ENCODE measurements around the gene ZDHHC24.

The ZDHHC24 gene

GRCh38 chr11:66570850-66571180 is 25.0 kb upstream of the ZDHHC24 start:
- H3K4me3 ChIP-seq (ENCODE audit: low read depth, low read length, poor library complexity, severe bottlenecking) = no peak overlapping the region

GRCh38 chr11:66570079-66570849 is 24.4 kb upstream of the ZDHHC24 start:
- Histone ChIP-seq H4K20me1 (ENCODE audit: insufficient read depth, low read length) (no peaks in the 10 kb centered on the region), H3K4me3 (ENCODE audit: low read depth, low read length, poor library complexity, severe bottlenecking) (no peak overlapping the region), H3K9me3 (ENCODE audit: low read length) (no peaks in the 10 kb centered on the region), H3K9me2 (ENCODE audit: low read depth, low read length) (no peaks in the 10 kb centered on the region), H3K9ac (ENCODE audit: low read length) (no peak overlapping the region), H2AFZ (ENCODE audit: low read length) (no peak overlapping the region), H3K27me3 (ENCODE audit: insufficient read depth, low read length) (0 out of 2 replicates have a peak, but pooled peaks cover 11% of the 10 kb centered on the region), H3K79me2 (ENCODE audit: insufficient read depth, low read length) (no peaks in the 10 kb centered on the region), H3K36me3 (ENCODE audit: insufficient read depth, low read length) (no peaks in the 10 kb centered on the region), H3K4me2 (ENCODE audit: low read length) (no peak overlapping the region), H3K27ac (ENCODE audit: low read depth, low read length, poor library complexity, severe bottlenecking) (no peak overlapping the region), H3F3A (ENCODE audit: insufficient read depth, low read length) (no peaks in the 10 kb centered on the region), H3K4me1 (ENCODE audit: insufficient read depth, low read length, severe bottlenecking) (peaks cover 10% of the 10 kb centered on the region)
- no peak for TF ChIP-seq EZH2 (IDR thresholded peaks at IDR 0.05; ENCODE audit: borderline replicate concordance, low read length)
- TF ChIP-seq CTCF (IDR thresholded peaks at IDR 0.05; ENCODE audit: low read length) = no peak

More at GRCh38 chr11:66570850-66571180, 25.0 kb upstream of the ZDHHC24 start:
- no peaks in the 10 kb centered on the region for H4K20me1 ChIP-seq (ENCODE audit: insufficient read depth, low read length)
- no peaks in the 10 kb centered on the region for H3K79me2 ChIP-seq (ENCODE audit: insufficient read depth, low read length)
- no peaks in the 10 kb centered on the region for H3K9me2 ChIP-seq (ENCODE audit: low read depth, low read length)
- no peak overlapping the region for H3K27ac ChIP-seq (ENCODE audit: low read depth, low read length, poor library complexity, severe bottlenecking)
- H3K4me1 ChIP-seq (ENCODE audit: insufficient read depth, low read length, severe bottlenecking) = peaks cover 10% of the 10 kb centered on the region
- no peaks in the 10 kb centered on the region for H3K9me3 ChIP-seq (ENCODE audit: low read length)
- no peak overlapping the region for H3K9ac ChIP-seq (ENCODE audit: low read length)
- no peaks in the 10 kb centered on the region for H3F3A ChIP-seq (ENCODE audit: insufficient read depth, low read length)
- H3K27me3 ChIP-seq (ENCODE audit: insufficient read depth, low read length) = 0 out of 2 replicates have a peak, but pooled peaks cover 11% of the 10 kb centered on the region
- TF ChIP-seq EZH2 (IDR thresholded peaks at IDR 0.05; ENCODE audit: borderline replicate concordance, low read length) = no peak
- TF ChIP-seq CTCF (IDR thresholded peaks at IDR 0.05; ENCODE audit: low read length) = no peak
- no peak overlapping the region for H3K4me2 ChIP-seq (ENCODE audit: low read length)
- no peaks in the 10 kb centered on the region for H3K36me3 ChIP-seq (ENCODE audit: insufficient read depth, low read length)
- no peak overlapping the region for H2AFZ ChIP-seq (ENCODE audit: low read length)

- H3K4me3 ChIP-seq (ENCODE audit: low read depth, low read length, poor library complexity, severe bottlenecking) = no peak overlapping the region
- no peak overlapping the region for H3K4me2 ChIP-seq (ENCODE audit: low read length)
- H3K79me2 ChIP-seq (ENCODE audit: insufficient read depth, low read length) = no peaks in the 10 kb centered on the region
- no peaks in the 10 kb centered on the region for H3K9me3 ChIP-seq (ENCODE audit: low read length)
- peaks cover 10% of the 10 kb centered on the region for H3K4me1 ChIP-seq (ENCODE audit: insufficient read depth, low read length, severe bottlenecking)
- H3K36me3 ChIP-seq (ENCODE audit: insufficient read depth, low read length) = no peaks in the 10 kb centered on the region
- H4K20me1 ChIP-seq (ENCODE audit: insufficient read depth, low read length) = no peaks in the 10 kb centered on the region
- H3K9me2 ChIP-seq (ENCODE audit: low read depth, low read length) = no peaks in the 10 kb centered on the region
- H3F3A ChIP-seq (ENCODE audit: insufficient read depth, low read length) = no peaks in the 10 kb centered on the region
- TF ChIP-seq EZH2 (IDR thresholded peaks at IDR 0.05; ENCODE audit: borderline replicate concordance, low read length) = no peak
- TF ChIP-seq CTCF (IDR thresholded peaks at IDR 0.05; ENCODE audit: low read length) = no peak
- no peak overlapping the region for H3K9ac ChIP-seq (ENCODE audit: low read length)
- no peak overlapping the region for H3K27ac ChIP-seq (ENCODE audit: low read depth, low read length, poor library complexity, severe bottlenecking)
- no peak overlapping the region for H2AFZ ChIP-seq (ENCODE audit: low read length)
- H3K27me3 ChIP-seq (ENCODE audit: insufficient read depth, low read length) = peaks cover 11% of the 10 kb centered on the region; the same call in 1 of the 2 replicates
Observed at GRCh38 chr11:66569076-66569475, 23.2 kb upstream of the ZDHHC24 start.
